ENCODE data around the gene KIRREL2.
"Not testable (repeated sequence)": the region's sequence is repeated elsewhere in the genome, so short reads cannot be mapped to it uniquely, and the experiment has no call there.

KIRREL2 gene

DNA sequence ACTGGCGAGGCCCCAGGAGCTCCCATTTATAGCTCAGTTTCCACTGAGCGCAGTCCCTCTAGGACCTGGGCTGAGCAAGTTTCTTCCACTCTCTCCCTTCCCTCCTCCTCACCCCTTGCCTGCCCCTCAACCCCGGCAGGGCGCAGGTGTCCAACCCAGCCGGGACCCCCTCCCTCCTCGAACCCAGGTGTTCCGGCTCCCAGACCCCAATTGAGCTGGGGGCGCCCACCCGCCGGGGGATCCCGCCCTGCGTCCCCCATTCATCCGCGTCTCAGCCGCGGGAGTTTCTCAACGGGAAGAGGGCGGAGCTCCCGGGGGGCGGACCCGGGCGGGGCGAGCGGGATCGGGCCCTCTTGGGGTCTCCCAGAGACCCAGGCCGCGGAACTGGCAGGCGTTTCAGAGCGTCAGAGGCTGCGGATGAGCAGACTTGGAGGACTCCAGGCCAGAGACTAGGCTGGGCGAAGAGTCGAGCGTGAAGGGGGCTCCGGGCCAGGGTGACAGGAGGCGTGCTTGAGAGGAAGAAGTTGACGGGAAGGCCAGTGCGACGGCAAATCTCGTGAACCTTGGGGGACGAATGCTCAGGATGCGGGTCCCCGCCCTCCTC lies at the start of gene KIRREL2:
Gene KIRREL2 (plus strand): TSS at position 366 of the 604 bp plus-strand sequence. CDS start 209 bp downstream, at position 575.
- DNase-seq, result no peak

DNA sequence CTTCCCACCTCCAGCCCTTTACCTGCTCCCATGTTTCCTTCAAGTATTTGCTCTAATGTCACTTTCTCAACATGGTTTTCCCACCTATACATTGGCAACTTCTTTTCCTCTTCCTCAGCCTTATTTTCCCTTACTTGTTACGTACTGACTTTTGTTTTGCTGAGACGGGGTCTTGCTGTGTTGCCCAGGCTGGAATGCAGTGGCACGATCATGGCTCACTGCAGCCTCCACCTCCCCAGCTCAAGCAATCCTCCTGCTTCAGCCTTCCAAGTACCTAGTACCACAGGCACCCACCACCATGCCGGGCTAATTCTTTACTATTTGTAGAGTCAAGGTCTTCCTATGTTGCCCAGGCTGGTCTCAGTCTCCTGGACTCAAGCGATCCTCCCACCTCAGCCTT lies 49.1 kb upstream of the KIRREL2 start:
- no peak for DNase-seq

DNA sequence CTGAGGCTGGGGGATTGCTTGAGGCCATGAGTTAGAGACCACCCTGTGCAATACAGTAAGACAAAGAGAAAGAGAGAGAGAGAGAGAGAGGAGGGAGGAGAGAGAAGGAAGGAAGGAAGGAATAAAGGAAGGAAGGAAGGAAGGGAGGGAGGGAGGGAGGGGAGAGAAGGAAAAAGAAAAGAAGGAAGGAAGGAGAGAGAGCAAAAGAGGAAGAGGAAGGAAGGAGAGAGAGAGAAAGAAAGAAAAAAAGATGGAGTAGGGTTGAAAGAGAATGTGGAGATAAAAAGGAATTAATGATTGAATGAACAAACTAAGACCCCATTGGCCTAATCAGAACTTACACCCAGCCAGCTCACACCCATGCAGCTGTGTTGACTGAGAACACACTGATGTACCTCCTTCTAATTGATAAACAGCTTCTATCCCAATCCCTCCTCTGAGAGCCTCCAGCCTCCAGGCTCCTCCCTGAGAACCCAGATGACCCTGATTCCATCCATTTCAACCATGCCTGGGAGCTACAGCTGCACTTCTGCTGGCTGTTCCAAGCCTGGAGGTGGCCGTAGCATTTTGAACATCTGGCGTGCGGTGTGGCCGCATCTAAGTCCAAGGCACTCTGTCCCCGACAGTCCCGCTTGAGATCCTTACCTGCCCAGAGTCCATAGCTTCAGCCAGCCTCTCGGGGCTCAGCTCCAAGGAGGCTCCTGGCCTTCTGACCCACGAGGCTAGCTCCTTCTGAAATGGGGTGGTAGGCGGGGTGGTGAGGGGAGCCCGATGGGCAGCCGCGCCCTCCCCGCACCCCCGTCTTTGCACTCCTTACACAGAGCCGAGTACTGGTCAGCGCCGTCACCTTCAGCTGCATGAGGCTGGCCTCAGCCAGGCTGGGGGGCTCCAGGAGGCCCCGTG lies 45.1 kb upstream of the KIRREL2 start:
- DNase-seq, result no peak

DNA sequence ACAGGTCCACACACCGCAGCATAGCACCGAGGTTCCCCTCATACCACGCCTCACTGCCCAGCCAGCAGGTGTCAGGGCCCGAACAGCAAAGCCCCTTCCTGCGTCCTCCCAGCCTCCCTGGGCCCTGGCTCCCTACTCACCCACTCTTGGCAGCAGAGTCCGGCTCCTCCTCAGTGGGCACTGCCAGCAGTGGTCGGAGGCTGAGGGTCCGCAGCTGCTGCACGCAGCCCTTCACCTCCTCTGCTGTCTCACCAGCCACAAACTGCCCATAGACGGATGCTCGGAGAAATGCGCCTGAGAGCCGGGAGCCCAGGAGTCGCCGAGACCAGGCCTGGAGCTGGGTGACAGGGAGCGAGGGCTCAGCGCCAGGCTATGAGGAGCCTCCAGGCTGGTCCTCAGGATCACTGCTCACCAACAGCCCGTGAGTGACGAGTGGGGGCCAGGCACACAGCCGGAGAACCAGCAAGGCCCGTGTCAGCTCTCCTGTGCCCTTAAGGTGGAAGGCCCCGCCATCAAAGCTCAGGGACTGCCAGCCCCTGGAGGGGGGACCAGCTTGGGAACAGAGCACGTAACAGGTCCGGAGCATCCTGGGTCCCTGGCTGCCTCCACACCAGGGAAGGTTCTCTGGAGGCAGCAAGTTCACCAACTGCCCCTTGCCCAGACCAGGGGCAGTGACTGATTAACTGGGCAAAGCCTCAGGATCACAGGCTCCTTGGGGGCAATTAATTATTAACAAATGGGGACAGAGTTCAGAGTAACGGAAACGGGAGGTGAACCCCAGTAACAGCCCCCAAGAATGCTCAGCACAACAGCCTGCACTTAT lies 44.3 kb upstream of the KIRREL2 start, which contains the start of gene PRODH2:
Gene PRODH2 (minus strand): TSS at position 626 of the 823 bp plus-strand sequence. CDS start 40 bp downstream, at position 586.
- DNase-seq, result no peak

DNA sequence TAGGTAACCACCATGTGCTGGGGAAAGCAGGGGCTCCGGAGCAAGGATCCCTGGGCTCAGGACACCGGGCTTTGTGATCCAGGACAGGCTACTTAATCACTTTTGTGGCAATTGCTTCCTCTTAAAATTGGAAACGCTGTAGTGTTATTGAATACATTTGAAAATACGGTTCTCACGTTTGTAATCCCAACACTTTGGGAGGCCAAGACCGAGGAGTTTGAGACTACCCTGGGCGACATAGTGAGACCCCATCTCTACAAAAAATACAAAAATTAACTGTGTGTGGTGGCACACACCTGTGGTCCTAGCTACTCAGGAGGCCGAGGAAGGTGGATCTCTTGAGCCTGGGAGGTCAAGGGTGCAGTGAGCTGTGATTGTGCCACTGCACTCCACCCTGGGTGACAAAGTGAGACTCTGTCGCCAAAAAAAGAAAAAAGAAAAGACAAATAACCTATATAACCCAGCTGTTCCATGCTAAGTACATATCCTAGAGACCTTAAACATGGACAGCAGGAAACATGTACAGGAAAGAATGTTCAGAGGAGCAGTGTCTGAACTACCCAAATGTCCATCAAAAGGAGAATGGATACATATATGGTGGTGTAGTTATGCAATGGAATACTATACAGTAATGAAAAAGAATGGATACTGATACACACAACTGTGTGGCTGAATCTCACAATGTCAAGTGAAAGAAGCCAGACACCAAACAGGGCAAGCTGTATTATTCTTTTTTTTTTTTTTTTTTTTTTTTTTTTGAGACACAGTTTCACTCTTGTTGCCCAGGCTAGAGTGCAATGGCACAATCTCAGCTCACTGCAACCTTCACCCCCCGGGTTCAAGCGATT lies 43.4 kb upstream of the KIRREL2 start:
- no peak for DNase-seq

DNA sequence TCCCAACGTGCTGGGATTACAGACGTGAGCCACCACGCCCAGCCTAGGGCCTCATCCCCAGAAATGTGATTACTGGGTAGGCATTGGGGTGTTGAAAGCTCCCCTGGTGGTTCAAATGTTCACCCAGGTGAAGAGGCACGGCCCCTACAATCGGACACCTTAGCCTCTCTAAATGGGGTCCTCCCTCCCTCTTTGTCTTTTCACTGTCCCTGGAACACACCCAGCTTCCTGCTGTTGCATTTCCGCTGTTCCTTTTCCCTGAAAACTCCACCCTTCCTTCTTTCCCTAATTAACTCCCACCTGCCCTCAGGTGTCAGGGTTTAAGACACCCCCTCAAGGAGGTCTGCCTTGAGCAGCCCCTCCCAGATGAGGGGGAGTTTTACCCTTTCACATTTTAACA lies 40.4 kb upstream of the KIRREL2 start:
- no peak for DNase-seq

DNA sequence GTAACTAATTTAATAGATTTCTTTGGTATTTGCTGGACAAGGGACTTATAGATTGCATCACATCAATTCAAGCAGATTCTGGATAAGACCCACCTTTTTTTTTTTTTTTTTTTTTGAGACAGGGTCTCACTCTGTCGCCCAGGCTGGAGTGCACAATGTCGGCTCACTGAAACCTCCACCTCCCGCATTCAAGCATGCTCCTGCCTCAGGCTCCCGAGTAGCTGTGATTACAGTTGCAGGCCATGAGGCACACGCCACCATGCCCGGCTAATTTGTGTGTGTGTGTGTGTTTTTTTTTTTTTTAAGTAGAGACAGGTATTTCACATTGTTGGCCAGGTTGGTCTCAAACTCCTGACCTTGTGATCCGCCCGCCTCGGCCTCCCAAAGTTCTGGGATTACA lies 39.9 kb upstream of the KIRREL2 start:
- no peak for DNase-seq

DNA sequence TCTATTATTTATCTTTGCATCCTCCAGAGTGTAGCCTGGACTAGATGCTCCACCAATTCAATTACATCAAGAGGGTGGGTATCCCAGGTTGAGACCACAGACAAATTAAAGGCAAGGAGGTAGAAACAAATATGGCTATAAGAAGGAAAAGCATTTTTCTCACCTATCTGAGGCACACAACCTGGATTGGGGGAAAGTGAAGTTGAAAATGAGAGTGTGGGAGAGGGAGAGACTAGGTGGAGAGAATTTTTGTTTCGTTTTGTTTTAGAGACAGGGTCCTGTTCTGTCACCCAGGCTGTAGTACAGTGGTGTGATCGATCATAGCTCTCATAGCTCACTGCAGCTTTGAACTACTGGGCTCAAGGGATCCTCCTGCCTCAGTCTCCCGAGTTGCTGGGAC lies 38.3 kb upstream of the KIRREL2 start:
- no peak for DNase-seq

DNA sequence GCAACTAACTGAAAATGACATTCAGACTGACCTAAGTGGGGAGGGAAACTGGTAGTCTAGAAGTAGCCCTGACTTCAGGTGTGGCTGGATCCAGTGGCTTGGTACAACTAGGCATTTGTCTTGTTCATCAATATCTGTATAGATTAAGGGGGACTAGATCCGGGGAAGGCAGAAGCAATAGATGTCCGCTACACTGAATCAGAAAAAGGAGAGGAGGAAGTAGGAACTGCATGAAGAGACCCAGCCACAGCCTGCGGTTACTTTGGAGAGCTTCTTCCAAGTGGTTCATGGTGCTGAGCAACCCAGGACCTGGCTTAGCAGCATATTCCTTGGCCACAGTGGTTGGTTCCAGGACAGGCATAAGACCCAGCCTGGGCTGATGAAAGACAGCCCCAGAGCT lies 34.1 kb upstream of the KIRREL2 start:
- no peak for DNase-seq

DNA sequence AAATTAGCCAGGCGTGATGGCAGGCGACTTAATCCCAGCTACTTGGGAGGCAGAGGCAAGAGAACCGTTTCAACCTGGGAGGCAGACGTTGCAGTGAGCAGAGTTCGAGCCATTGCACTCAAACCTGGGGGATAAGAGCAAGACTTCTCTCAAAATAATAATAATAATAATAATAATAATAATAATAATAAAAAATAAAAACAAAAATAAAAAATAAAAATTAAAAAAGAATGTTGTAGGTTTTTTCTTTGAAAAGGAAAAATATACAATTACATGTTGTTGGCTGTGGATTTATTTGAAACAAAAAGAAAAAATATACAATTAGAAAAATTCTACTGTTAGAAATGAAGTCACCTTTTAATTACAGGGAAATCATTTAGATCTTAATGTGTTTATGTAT lies 32.6 kb upstream of the KIRREL2 start:
- no peak for DNase-seq

DNA sequence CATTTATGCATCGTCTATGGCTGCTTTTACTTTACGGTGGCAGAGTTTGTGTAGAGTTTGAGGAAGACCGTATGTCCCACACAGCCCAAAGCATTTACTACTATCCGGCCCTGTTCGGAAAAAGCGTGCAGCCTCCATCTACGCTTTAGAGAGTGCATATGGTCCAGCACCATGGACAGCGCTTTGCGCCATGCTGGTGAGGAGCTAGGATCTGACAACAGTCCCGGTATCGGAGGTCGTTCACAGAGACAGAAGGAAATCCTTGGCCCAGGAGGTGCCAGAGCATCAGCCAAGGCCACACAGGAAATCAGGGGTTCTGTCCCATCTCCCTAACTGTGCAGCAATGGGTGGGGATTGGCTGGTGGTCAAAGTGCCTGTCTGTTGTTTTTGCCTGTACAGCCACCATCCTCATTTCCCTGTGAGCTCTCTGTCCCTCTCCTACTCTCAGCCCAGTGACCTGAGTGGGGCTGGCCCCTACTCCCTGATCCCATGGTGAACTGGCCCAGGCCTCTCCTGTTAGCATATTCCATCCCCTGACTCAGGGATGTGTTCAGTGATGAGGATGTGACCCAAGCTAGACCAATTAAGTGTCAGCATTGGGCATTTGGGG lies 27.9 kb upstream of the KIRREL2 start:
- DNase-seq, result peak; percentile 33

DNA sequence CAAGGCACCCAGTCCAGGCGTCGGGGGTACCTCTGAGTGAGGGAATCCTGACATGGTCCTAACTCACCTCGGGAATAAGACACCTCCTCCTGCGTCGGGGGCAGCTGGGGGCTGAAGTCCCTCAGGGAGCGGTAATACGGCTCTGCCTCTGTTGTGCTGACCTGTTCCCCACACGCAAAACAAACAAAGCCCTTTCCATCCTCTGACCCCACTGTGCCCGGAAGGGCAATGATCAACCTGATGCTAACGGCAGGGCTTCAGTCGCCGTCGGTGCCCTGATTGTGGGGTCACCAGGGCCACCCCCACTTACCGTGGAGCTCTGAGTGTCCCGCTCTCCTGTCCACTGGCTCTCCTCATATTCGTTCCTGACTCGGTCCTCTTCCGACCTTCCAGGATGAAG lies 25.7 kb upstream of the KIRREL2 start:
- DNase-seq, result no peak

DNA sequence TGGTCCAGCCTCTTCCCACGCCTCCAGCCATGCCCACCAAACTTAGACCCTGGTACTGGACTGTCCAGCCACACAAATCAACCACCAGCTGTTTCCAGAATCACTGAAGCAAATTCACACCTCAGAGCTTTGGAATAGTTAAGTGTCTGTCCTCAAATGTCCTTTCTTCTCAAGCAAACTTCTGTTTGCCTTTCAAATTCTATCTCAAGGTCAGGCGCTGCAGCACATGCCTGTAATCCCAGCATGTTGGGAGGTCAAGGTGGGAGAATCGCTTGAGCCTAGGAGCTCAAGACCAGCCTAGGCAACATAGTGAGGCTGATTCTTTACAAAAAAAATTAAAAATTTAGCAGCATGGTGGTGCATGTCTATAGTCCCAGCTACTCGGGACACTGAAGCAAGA lies 24.7 kb upstream of the KIRREL2 start:
- no peak for DNase-seq

DNA sequence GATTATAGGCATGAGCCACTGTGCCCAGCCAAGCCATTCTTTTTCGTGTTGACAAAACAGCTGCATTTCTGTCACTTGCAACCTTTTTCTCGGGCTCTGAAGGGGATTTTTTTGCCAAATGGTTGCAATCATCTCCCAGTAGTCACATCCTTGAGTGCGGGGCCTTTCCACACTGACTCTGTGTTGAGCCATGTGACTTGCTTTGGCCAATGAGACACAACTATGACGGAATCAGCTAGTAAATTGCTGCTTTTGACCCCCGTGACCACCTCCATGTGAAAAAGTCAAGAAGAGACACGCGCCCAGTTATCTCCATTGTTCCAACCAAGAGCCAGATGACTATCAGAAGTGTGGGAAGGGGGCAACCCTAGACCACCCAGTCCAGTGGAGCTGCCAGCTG lies 22.7 kb upstream of the KIRREL2 start:
- no peak for DNase-seq

DNA sequence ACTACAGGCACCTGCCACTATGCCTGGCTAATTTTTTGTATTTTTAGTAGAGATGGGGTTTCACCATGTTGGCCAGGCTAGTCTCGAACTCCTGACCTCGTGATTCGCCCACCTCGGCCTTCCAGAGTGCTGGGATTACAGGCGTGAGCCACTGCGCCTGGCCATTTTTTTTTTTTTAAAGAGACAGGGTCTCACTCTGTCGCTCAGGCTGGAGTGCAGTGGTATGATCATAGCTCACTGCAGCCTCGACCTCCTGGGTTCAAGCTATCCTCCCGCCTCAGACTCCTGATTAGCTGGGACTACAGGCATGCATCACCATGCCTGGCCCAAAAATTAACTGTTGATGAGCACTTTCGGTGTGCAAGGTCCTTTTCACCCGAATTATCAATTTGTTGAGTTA lies 20.6 kb upstream of the KIRREL2 start:
- DNase-seq, result not testable (repeated sequence)

DNA sequence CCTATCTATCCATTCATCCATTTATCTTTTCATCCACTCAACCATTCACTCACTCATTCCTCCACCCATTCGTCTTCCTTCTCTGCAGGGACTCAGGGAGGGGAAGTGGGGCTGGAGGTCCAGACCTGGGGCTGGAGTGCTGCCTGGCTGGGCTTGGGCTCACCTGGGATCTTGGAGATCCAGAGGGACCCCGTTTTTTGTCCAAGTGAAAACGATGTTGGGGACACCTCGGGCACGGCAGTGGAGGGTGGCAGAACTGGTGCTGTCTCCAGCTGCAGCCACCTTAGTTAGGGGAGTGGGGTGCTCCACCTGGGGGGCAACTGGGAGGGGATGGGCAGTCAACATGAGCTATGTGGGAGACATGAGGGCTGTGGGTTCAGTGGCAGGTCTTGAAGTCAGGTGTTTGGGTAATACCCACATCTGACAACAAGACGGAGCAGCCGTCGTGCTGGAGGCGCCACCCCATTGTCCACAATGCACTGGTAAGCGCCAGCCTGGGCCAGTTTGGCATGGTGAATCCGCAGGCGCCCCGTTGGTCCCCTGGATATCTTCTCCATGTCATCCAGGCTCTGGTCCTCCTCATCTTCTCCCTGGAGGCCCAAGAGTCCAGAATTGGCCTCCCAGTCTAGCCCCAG lies 14.6 kb upstream of the KIRREL2 start:
- no peak for DNase-seq

DNA sequence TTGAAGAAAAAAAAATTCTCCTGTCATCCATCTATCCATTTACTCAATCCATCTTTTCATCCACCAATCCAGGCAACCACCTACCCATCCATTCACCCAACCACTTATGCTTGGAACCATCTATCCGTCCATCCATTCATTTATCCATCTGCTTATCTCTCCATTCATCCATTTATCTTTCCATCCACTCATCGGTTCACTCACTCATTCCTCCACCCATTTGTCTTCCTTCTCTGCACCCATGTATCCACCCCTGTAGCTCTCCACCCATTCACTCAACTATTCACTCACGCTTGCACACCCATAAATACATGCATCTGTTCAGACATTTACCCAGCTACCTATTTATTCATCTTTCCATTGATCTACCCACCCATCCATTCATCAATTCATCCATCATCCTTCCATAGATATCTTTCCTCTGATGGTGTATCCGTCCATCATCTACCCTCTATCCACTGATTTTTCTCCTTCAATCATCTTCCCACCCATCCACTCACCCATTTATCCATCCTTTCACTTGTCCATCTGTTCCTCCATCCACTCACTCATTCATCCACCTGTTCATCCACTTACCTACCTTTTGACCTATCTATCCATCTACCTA lies 13.9 kb upstream of the KIRREL2 start:
- DNase-seq, result no peak

DNA sequence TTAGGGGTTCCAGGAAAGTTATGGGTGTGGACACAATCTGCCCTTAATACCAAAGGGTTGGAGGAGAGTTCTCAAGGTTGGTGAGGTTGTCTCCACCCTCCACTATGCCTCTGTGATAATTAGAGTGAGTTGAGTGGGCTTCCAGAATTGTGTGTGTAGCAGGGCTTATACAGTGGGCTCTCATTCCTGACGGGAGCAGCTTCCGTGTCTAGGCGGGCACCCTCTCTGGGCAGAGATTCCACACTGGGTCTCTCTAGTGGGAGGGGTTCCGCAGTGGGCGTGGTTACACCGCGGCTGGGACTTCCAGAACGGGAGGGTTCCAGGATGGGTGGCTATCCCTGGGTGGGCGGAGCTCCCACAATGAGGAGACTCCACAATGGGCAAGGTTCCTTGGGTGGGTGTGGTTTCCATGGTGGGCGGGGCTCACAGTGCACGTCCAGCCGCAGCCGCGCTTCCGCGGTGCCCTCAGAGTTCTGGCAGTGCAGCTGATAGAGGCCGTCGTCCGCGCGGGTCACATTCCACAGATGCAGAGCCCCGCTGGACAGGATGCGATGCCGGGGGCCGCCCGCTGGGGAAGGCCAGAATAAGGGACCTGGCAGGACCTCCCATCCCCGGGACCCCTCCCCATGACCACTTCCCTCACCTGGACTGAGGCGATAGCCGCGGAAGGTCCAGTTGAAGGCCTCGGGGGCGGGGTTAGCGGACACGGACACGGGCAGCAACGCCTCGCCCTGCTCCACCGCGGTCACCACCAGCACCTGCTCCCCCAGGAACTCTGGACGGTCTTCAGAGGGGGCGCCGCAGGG lies 12.8 kb upstream of the KIRREL2 start:
- DNase-seq, result peak; percentile 54

DNA sequence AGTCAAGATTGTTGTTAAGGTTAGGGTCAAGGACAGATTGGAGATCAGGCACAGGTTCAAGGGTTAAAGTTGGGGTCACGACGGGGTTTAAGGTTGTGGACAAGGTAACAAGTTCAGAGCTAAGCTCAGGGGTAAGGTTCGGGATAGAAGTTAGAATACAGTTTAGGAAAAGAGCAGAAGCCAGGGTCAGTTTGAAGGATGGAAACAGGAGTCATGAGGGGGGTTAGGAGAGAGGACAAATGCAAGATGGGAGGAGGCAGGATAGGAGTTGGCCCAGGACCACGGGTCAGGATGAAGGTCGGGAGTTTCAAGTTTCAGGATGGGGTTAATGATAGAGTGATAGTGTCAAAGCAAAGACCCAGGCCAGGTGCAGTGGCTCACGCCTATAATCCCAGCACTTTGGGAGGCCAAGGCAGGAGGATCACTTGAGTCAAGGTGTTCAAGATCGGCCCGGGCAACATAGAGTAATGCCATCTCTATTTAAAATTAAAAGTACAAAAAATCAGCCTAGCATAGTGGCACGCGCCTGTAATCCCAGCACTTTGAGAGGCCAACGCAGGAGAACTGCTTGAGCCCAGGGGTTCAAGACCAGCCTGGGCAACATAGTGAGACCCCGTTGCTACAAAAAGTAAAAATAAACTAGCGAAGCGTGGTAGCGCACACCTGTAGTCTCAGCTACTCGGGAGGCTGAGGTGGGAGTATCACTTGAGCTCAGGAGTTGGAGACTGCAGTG lies 12.1 kb upstream of the KIRREL2 start:
- no peak for DNase-seq
